GM21737 (cell line): ENCODE data around the gene SERPINB3.
"Not testable (repeated sequence)": the region's sequence is repeated elsewhere in the genome, so short reads cannot be mapped to it uniquely, and the experiment has no call there.

Experiments
- ATAC-seq: cut with Tn5 transposase; IDR thresholded peaks from one replicate; pipeline ENCODE4 v1.9.1; 2021; ENCODE audit warnings: mild to moderate bottlenecking, moderate library complexity; ENCODE audit not compliant: unreplicated experiment

The SERPINB3 gene

DNA sequence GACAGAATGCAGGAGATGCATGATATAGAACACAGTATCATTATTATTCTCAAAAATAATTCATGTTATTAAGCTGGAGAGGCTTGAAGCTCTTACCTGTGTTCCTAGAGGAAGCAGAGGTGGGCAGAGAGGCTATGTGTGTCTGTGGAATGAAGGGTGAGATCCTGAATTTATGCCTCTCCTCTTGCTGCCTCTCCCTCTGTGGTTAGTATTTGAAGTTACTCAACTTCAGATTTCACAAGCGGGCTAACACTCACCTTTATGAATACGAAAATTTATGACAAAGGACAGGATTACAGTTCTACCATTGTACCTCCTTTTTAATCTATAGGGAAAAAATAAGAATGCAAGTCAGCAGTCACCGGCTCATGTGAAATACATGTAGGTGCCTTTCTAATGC, at the start of gene SERPINB3:
SERPINB3 (minus strand) TSS at position 144 of the 400 bp plus-strand sequence. CDS start 677 bp downstream, outside the sequence.
- ATAC-seq = not testable (repeated sequence)

DNA sequence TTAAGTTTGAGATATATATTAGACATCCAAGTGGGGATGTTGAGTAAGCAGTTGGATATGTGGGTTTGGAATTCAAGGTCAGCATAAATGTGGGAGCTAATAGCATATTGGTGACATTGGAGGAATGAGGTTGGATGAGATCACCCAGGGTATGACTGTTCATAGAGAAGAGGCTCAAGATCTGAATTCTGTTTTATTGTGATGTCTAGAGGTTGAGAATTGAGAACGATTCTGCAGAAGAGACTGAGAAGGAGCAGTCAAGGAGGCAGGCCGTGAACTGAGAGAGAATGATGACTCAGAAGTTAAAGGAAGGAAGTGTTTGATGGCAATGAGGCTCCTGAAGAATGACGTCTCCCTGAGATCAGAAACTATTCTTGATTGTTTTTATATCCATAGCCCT, 47.0 kb upstream of the SERPINB3 start:
- ATAC-seq = no peak

DNA sequence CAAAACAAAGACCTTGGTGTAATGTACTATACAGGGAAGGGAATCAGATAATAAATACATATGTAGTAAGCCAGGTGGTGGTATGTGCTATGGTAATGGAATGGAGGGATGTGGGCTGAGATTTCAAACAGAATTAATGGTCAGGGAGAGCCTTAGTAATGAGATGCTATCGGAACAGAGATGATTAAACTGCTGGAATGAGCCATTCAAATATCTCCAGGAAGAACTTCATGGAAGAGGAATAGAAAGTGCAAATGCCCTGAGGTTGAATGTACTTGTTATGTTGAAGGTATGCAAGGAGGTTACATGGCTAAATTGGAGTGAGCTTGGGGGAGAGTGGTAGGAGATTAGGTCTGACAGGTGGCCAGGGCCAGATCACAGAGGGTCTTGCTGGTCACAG, 46.1 kb upstream of the SERPINB3 start:
- ATAC-seq = no peak

- ATAC-seq = no peak
These were observed 43.7 kb upstream of the SERPINB3 start for GRCh38 chr18:63705401-63705800.

DNA sequence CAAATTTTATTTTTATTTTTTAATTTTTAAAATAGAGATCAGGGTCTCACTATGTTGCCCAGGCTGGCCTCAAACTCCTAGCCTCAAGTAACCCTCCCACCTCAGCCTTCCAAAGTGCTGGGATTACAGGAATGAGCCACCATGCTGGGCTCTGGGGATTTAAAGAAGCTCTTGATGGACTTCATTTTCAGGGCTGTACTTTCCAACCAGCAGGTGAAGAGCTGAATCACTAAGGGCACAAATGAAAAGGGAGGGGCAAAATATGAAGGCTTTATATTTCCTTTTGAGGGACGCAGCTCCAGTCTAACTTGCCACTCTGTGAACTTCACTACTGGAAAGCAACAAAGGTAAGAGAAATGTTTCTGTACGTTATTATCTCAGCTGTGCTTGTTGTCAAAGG, 41.0 kb upstream of the SERPINB3 start, which contains the start of gene SERPINB11:
SERPINB11 (plus strand) TSS at position 301 of the 400 bp plus-strand sequence. CDS start 7,234 bp downstream, outside the sequence.
- no peak for ATAC-seq

DNA sequence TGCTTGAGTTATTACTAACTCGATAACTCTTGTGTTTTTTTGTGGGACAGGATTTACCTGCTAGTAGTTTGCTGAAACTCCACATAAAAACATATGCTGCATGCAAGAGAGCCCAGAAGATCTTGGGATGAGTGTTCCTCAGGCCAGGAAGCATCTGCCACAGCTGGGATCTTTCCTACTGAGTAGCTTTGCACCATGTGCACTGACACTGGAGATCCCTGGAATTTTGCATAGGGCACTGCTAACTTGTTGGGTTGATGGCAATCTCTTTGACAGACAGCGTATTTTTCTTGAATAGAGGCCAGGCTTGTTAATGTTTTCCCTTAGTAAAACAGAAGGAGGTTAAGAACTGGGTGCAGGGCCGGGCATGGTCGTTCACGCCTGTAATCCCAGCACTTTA, 40.3 kb upstream of the SERPINB3 start:
- no peak for ATAC-seq

- ATAC-seq = no peak
These were observed 38.8 kb upstream of the SERPINB3 start for GRCh38 chr18:63700501-63700900.

GRCh38 chr18:63697097-63697660, 35.5 kb upstream of the SERPINB3 start:
- ATAC-seq = no peak

DNA sequence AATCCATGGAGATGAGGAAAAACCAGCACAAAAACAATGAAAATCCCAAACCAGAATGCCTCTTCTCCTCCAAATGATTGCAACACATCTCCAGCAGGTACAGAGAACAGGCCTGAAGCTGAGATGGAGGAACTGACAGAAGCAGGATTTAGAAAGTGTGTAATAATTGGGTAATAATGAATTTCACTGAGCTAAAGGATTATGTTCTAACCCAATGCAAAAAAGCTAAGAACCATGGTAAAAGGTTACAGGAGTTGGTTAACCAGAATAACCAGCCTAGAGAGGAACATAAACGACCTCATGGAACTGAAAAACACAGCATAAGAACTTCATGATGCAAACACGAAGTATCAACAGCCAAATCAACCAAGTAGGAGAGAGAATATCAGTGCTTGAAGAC, 27.4 kb upstream of the SERPINB3 start:
- no peak for ATAC-seq

- ATAC-seq = no peak
These were observed 25.2 kb upstream of the SERPINB3 start for GRCh38 chr18:63686871-63687270.

DNA sequence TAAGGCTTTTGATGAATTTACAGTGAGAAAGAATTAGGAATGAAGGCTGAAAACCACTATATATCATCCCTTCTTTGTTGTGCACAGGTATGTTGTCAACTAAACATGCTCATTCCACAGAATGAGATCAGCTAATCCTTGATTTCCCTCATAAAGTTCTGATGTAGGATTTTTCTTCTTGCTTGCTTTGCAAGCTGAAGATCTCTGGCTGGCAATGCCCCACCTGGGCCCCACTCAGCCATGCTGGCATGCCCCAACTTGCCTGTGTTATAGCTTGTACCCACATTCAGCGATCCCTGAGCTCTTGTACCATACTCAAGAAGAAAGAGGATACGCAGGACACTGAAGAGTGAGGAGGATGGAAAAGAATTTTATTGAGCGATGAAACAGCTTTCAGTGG, 23.0 kb upstream of the SERPINB3 start:
- ATAC-seq = no peak

- no peak for ATAC-seq
These were observed 22.2 kb upstream of the SERPINB3 start for GRCh38 chr18:63683890-63684289.

GRCh38 chr18:63683152-63683551, 21.5 kb upstream of the SERPINB3 start:
- no peak for ATAC-seq

DNA sequence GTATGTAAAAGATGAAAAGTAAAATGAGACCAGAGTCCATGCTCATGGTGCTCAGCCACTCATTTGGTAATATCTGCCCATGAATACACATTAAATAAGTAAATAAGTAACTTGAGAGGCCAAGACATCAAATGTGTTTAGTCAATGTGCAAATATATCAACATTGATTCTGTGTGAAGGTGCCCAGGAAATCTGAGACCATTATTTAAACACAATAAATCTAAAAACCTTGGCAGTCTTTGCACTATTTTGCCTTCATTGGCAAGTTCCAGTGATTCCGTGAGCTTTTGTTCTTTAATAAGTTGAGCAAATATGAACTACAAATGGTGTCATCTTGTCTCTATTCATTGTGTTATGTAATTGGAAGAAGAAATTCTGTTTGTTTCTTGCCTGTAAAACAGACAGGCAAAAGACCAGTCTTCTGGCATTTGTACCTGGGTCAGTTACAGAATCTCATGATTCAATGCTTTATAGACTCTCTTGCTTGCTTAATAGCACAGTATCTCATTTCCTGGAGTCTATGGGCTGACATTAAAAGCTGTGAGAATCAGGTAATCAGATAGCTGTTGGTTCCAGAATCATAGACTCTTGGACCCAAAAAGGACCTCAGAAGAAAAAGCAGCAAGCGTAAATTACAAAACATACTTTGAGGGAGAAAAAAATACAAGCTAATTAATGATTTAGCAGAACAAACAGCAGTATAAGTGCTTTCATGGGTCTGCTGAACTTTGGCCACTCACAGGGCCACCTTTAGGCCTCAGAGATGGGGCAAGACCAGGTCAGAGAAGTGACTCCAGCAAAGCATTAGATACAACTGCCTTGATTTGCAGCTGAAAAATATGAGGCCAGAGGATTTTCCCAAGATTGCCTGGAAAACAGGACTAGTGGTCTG, 20.0 kb upstream of the SERPINB3 start:
- no peak for ATAC-seq

DNA sequence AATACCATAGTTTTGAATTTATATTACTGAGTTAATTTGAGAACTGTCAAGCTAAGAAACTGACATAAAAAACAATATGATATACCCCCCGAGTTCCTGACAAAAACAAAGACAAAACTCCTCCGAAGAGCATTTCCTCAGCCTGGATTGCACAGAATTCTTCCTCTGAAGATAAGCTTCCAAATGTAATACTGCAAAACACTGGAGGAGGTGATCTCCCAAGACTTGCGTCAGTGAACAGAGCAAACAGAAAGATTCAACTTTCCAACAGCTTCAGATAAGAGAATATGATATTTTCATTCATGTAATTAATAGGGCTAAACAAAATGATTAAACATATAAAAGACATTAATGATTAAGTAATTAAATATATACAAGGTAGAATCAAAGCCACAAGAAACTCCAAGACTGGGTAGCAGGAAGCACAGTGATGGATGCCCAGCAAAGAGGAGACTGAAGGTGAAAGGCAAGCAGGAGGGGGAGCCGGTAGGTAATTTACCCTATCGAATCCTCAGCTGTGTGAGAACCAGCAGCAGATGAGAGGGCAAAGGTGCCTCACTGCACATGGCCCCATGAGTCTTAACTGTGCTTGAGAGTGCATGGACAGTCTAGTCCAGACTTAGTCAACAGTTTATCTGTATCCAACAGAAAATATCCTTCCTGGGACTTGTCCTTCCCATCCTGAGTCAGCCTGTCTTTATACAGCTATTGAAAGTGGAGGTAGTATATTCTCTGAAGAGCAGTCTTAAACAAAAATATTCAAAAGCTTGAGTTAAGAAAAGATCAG, 18.3 kb upstream of the SERPINB3 start:
- ATAC-seq = no peak

DNA sequence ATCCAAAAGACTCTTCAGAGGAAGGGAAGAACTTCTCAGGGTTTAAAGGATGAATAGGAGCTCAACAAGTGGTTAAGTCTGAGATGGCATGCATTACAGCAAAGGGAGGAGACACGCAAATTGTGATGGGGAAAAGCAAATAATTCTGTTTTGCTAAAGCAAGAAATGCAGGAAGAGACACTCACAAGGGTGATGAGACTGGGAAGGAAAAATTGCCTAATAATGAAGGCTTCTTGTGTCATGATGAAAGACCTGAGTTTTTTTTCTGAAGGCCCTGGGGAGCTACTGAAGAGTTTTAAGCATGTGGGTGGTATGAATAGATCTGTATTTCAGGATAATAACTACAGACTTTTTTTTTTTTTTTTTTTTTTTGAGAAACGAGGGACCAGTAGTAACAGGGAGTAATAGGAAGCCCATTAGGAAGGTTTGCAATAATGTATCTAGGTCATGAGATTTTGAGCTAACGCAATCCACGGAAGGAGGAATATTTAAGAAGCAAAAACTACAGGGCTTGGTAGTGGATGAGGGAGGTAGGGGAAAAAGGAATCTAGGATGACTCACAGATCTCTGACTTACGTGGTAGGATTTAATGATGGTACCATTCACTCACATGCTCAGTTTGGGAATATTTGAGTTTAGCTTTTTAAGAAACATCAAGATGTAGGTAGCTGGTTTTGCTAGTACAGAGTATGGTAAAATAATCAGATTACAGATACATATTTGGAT, 16.0 kb upstream of the SERPINB3 start:
- ATAC-seq = no peak

GRCh38 chr18:63676526-63677323, 15.0 kb upstream of the SERPINB3 start:
- ATAC-seq = no peak

- ATAC-seq = no peak
These were observed 2.9 kb upstream of the SERPINB3 start for GRCh38 chr18:63664571-63664970.

DNA sequence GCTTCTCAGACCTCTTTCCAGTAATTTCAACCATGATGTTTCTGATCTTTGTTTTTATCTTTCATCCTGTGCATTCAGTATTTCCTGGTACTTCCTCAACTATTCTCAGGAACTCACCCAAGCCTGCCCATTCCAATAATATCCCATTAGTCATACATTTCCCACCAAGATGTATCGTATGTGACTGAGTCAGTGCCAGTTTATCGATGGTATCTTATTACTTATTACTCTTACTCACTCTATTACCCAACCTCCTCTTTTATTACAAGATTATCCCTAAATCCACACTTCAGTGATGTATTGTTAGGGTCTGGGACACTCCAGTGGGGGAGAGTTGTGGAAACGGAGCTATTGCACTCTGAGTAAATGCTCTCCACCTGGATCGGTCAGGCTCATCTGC, 2.8 kb downstream of the SERPINB3 start:
- not testable (repeated sequence) for ATAC-seq

DNA sequence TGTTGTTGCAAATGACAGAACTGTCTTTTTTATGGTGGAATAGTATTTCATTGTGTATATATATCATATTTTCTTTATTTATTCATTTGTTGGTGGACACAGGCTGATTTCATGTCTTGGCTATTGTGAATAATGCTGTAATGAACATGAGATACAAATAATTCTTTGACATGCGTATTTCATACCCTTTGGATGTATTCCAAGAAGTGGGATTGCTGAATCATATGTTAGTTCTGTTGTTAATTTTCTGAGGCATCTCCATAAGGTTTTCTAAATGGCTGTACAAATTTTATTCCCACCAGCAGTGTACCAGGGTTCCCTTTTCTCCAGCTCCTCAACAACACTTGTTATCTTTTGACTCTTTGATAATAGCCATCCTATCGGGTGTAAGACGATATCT, 11.4 kb downstream of the SERPINB3 start:
- ATAC-seq = not testable (repeated sequence)
